ENCODE data around the gene CAPS.

Gene CAPS

GRCh38 chr19:5893907-5894703 lies 19.9 kb upstream of the CAPS start:
- TF ChIP-seq CTCF (conservative IDR thresholded peaks at IDR 0.05; ENCODE audit: low read depth, low read length), result no peak
- DNase-seq (ENCODE audit: low read depth), result no peak
- no peak overlapping the region for H3K4me3 ChIP-seq (ENCODE audit: low read depth, low read length)

GRCh38 chr19:5894704-5895349 lies 19.2 kb upstream of the CAPS start:
- TF ChIP-seq CTCF (conservative IDR thresholded peaks at IDR 0.05; ENCODE audit: low read depth, low read length), result no peak
- H3K4me3 ChIP-seq (ENCODE audit: low read depth, low read length), result no peak overlapping the region
- no peak for DNase-seq (ENCODE audit: low read depth)

- TF ChIP-seq CTCF (conservative IDR thresholded peaks at IDR 0.05; ENCODE audit: low read depth, low read length), result no peak
- no peak overlapping the region for H3K4me3 ChIP-seq (ENCODE audit: low read depth, low read length)
- no peak for DNase-seq (ENCODE audit: low read depth)
These were observed 18.6 kb upstream of the CAPS start for GRCh38 chr19:5895409-5895808.

GRCh38 chr19:5895890-5896289 lies 18.2 kb upstream of the CAPS start:
- TF ChIP-seq CTCF (conservative IDR thresholded peaks at IDR 0.05; ENCODE audit: low read depth, low read length), result no peak
- no peak overlapping the region for H3K4me3 ChIP-seq (ENCODE audit: low read depth, low read length)
- DNase-seq (ENCODE audit: low read depth), result no peak

- TF ChIP-seq CTCF (conservative IDR thresholded peaks at IDR 0.05; ENCODE audit: low read depth, low read length), result no peak
These were observed 17.5 kb upstream of the CAPS start for GRCh38 chr19:5896365-5897076.

GRCh38 chr19:5897189-5897969 lies 16.7 kb upstream of the CAPS start:
- no peak overlapping the region for H3K4me3 ChIP-seq (ENCODE audit: low read depth, low read length)
- no peak for TF ChIP-seq CTCF (conservative IDR thresholded peaks at IDR 0.05; ENCODE audit: low read depth, low read length)
- DNase-seq (ENCODE audit: low read depth), result no peak

More at GRCh38 chr19:5896365-5897076, 17.5 kb upstream of the CAPS start:
- no peak for DNase-seq (ENCODE audit: low read depth)
- H3K4me3 ChIP-seq (ENCODE audit: low read depth, low read length), result no peak overlapping the region
